ENCODE results near the gene BIN1.

BIN1 gene

DNA sequence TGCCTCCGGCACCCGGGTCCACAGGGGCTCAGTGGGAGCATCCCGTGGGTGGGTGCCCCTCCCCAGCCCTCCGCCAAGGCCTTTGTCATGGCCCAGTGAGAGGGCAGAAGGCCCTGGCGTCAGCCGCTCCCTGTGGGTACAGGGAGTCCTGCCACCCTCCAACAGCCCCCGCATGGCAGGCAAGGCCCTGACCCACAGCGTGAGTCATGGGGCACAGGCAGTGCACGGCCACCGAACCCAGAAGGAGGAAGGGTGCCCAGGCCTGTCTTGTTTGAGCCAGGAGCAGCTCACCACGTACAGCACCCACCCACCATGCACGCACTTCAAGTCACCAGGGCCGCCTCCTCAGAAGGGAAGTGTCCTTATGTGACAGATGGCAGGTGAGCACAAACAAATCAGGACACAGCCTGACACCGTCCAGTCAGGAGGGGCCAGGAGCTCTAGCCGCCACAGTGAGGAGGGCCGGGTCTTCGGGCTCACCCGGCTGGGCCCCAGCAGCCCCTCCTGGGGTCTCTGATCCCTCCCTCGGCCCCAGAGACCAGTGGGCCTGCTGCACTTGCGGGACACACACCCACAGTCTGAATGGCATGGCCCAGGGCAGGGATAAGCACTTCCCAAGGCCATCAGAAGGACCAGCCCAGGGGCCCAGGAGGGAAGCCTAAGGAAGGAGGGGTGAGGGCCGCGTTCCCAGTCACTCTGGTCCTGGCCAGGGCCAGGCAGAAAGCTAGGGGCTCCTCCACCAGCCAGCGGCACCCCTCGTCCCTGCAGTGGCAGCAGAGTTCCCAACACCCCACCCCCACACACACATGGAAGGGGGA lies 25.8 kb downstream of the BIN1 start:
- Histone ChIP-seq H3K27ac (ENCODE audit: low read depth, low read length) (no peak overlapping the region), H3K36me3 (ENCODE audit: control insufficient read depth, insufficient read depth, low read length) (no peaks in the 10 kb centered on the region), H3K27me3 (ENCODE audit: control insufficient read depth, insufficient read depth, low read length) (no peaks in the 10 kb centered on the region), H3K4me3 (ENCODE audit: low read depth, low read length) (no peak overlapping the region), H3K9me3 (ENCODE audit: control insufficient read depth, insufficient read depth, low read length) (no peaks in the 10 kb centered on the region), H3K4me1 (ENCODE audit: control insufficient read depth, insufficient read depth, low read length) (no peaks in the 10 kb centered on the region; the same call in 1 of the 2 replicates), H3K9ac (ENCODE audit: low read depth, low read length) (no peak overlapping the region)

DNA sequence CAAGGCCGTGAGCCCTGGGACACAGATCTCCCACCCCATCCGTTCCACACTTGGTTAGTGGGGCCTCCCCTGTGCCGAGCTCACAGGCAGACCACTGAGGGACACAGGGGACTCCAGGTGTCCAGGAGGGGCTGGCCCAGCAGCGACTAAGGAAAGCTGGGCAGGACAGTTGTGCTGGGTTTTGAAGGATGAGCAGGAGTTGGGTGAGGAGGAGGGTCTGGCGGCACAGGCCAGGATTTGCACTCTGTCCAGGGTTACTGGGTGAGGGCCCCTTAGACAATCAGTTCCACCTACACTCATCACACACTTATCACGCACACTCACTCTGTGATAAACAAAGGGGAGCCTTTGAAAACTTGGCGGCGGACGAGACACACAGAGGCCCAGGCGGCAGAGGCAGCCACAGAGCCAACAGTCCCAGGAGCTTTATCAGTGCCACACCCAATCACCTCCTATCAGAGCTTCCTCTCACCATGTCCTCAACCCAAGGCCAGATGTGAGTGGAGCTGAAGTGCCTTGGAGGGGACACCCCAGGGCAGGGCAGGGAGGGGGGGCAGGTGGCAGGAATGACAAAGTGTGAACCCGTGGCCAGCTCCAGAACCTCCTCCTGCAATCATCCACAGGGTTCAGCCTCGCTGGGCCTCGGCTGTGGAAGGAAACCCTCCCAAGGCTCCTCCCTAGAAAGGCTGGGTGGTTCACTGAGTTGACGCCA lies 26.6 kb downstream of the BIN1 start:
- no peak overlapping the region for H3K9ac ChIP-seq (ENCODE audit: low read depth, low read length)
- no peaks in the 10 kb centered on the region; the same call in 1 of the 2 replicates for H3K4me1 ChIP-seq (ENCODE audit: control insufficient read depth, insufficient read depth, low read length)
- H3K4me3 ChIP-seq (ENCODE audit: low read depth, low read length): no peak overlapping the region
- H3K27ac ChIP-seq (ENCODE audit: low read depth, low read length): no peak overlapping the region
- no peaks in the 10 kb centered on the region for H3K27me3 ChIP-seq (ENCODE audit: control insufficient read depth, insufficient read depth, low read length)
- H3K36me3 ChIP-seq (ENCODE audit: control insufficient read depth, insufficient read depth, low read length): no peaks in the 10 kb centered on the region
- no peaks in the 10 kb centered on the region for H3K9me3 ChIP-seq (ENCODE audit: control insufficient read depth, insufficient read depth, low read length)

DNA sequence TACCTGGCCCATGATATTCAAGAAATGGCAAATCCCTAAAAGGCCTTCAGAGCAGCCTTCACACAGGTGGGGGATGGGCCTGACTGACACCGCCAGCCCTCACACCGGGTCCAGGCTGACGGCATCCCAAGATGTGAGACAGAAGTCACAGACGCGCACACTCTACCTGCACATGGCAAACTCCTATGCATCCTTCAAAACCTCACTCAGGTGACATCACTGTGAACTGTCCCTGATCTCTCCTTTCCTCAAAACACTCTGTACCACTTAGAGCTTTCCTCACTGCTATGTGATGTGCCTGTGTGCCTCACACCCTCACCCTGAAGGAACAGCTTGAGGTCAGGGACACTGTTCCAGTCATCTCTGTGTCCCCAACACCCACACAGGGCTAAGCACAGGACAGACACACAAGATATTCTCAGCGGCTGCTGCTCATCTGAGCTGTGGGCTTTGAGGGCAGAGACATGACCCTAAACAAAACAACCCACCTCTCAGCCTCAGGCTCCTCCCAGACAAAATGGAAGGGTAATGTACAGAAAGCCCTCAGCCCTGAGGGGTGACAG lies 27.5 kb downstream of the BIN1 start:
- Histone ChIP-seq H3K9me3 (ENCODE audit: control insufficient read depth, insufficient read depth, low read length) (no peaks in the 10 kb centered on the region), H3K27me3 (ENCODE audit: control insufficient read depth, insufficient read depth, low read length) (no peaks in the 10 kb centered on the region), H3K36me3 (ENCODE audit: control insufficient read depth, insufficient read depth, low read length) (no peaks in the 10 kb centered on the region), H3K27ac (ENCODE audit: low read depth, low read length) (no peak overlapping the region), H3K4me3 (ENCODE audit: low read depth, low read length) (no peak overlapping the region), H3K9ac (ENCODE audit: low read depth, low read length) (no peak overlapping the region), H3K4me1 (ENCODE audit: control insufficient read depth, insufficient read depth, low read length) (no peaks in the 10 kb centered on the region; the same call in 1 of the 2 replicates)

GRCh38 chr2:127078666-127079270 lies 28.2 kb downstream of the BIN1 start:
- H3K9ac ChIP-seq (ENCODE audit: low read depth, low read length): no peak overlapping the region
- H3K27me3 ChIP-seq (ENCODE audit: control insufficient read depth, insufficient read depth, low read length): no peaks in the 10 kb centered on the region
- no peaks in the 10 kb centered on the region for H3K9me3 ChIP-seq (ENCODE audit: control insufficient read depth, insufficient read depth, low read length)
- H3K4me3 ChIP-seq (ENCODE audit: low read depth, low read length): no peak overlapping the region
- no peaks in the 10 kb centered on the region for H3K36me3 ChIP-seq (ENCODE audit: control insufficient read depth, insufficient read depth, low read length)
- no peaks in the 10 kb centered on the region; the same call in 1 of the 2 replicates for H3K4me1 ChIP-seq (ENCODE audit: control insufficient read depth, insufficient read depth, low read length)
- H3K27ac ChIP-seq (ENCODE audit: low read depth, low read length): no peak overlapping the region

- H3K27me3 ChIP-seq (ENCODE audit: control insufficient read depth, insufficient read depth, low read length): no peaks in the 10 kb centered on the region
- H3K36me3 ChIP-seq (ENCODE audit: control insufficient read depth, insufficient read depth, low read length): no peaks in the 10 kb centered on the region
- no peak overlapping the region for H3K9ac ChIP-seq (ENCODE audit: low read depth, low read length)
- H3K27ac ChIP-seq (ENCODE audit: low read depth, low read length): no peak overlapping the region
- H3K4me3 ChIP-seq (ENCODE audit: low read depth, low read length): no peak overlapping the region
- no peaks in the 10 kb centered on the region for H3K9me3 ChIP-seq (ENCODE audit: control insufficient read depth, insufficient read depth, low read length)
- no peaks in the 10 kb centered on the region; the same call in 1 of the 2 replicates for H3K4me1 ChIP-seq (ENCODE audit: control insufficient read depth, insufficient read depth, low read length)
Measured at GRCh38 chr2:127078028-127078427, 28.9 kb downstream of the BIN1 start.

DNA sequence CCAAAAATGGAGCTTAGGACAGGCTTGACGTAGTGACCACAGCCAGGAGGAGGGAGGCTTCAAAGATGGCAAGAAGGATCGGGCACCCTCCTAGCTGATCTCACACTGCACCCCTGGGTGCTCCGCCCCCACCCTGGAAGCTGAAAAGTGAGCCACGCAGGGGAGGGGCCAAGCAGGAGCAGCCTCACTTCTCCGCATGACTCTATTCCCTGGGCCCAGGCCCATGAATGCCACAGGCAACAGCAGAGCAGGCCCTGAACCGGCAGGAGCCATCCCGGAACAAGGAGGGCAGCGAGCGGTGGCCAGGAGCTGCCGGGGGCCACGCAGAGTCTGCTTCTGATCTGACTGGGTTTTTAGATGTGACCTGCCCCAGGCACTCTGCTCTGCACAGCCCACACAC lies 30.0 kb downstream of the BIN1 start:
- Histone ChIP-seq H3K4me3 (ENCODE audit: low read depth, low read length) (no peak overlapping the region), H3K27me3 (ENCODE audit: control insufficient read depth, insufficient read depth, low read length) (no peaks in the 10 kb centered on the region), H3K9ac (ENCODE audit: low read depth, low read length) (no peak overlapping the region), H3K27ac (ENCODE audit: low read depth, low read length) (no peak overlapping the region), H3K4me1 (ENCODE audit: control insufficient read depth, insufficient read depth, low read length) (no peaks in the 10 kb centered on the region; the same call in 1 of the 2 replicates), H3K9me3 (ENCODE audit: control insufficient read depth, insufficient read depth, low read length) (no peaks in the 10 kb centered on the region), H3K36me3 (ENCODE audit: control insufficient read depth, insufficient read depth, low read length) (no peaks in the 10 kb centered on the region)

DNA sequence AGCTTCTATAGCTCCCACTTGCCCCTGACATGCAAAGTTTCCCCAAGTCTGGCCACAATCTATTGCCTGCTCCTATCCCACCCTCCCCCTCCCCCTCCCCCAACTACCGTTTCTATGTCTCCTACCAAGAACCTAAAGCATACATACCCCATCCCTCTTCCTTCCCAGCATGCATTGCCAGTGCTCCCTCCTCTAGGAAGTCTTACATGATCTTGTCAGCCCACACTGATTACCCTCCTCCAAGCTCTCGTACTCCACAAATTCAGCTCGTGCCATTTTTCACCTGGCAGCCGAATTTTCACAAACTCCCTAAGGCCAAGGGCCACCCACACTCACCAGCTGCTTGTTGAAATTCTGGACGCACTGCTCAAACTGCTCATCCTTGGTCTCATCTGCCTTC lies 30.7 kb downstream of the BIN1 start:
- H3K4me1 ChIP-seq (ENCODE audit: control insufficient read depth, insufficient read depth, low read length): no peaks in the 10 kb centered on the region
- no peak overlapping the region for H3K9ac ChIP-seq (ENCODE audit: low read depth, low read length)
- H3K27me3 ChIP-seq (ENCODE audit: control insufficient read depth, insufficient read depth, low read length): no peaks in the 10 kb centered on the region
- H3K36me3 ChIP-seq (ENCODE audit: control insufficient read depth, insufficient read depth, low read length): no peaks in the 10 kb centered on the region
- H3K27ac ChIP-seq (ENCODE audit: low read depth, low read length): no peak overlapping the region
- no peak overlapping the region for H3K4me3 ChIP-seq (ENCODE audit: low read depth, low read length)
- no peaks in the 10 kb centered on the region for H3K9me3 ChIP-seq (ENCODE audit: control insufficient read depth, insufficient read depth, low read length)

DNA sequence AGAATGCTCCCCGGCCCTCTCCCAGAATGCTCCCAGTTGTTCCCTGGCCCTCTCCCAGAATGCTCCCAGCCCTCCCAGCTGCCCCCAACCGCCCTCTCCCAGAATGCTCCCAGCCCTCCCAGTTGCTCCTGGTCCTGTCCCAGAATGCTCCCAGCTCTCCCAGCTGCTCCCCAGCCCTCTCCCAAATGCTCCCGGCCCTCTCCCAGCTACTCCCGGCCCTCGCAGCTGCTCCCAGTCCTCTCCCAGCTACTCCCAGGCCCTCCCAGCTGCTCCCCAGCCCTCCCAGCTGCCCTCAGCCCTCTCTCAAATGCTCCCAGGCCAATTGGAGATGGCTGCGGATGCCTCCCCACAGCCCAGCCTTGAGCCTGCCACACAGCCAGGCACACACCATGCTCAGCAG lies 31.1 kb downstream of the BIN1 start:
- H3K36me3 ChIP-seq (ENCODE audit: control insufficient read depth, insufficient read depth, low read length): no peaks in the 10 kb centered on the region
- H3K4me3 ChIP-seq (ENCODE audit: low read depth, low read length): no peak overlapping the region
- H3K9me3 ChIP-seq (ENCODE audit: control insufficient read depth, insufficient read depth, low read length): no peaks in the 10 kb centered on the region
- H3K9ac ChIP-seq (ENCODE audit: low read depth, low read length): no peak overlapping the region
- no peaks in the 10 kb centered on the region for H3K27me3 ChIP-seq (ENCODE audit: control insufficient read depth, insufficient read depth, low read length)
- H3K4me1 ChIP-seq (ENCODE audit: control insufficient read depth, insufficient read depth, low read length): no peaks in the 10 kb centered on the region
- H3K27ac ChIP-seq (ENCODE audit: low read depth, low read length): no peak overlapping the region

DNA sequence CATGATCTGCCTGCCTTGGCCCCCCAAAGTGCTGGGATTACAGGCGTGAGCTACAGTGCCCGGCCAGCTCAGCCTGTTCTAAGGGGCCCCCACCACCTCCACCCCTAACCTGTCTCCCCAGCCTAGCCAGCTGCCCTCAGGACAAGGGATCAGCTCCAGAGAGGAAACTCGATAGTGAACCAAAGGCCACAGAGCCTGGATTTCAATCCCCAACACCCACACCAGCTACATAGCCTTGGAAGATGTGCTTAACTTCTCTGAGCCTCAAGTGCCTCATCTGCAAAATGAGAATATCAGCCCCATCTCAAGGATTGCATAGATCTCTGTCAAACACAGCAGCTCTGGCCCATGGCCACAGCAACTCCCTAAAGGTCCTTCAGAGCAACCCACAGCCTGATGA lies 32.0 kb downstream of the BIN1 start:
- H3K9me3 ChIP-seq (ENCODE audit: control insufficient read depth, insufficient read depth, low read length): no peaks in the 10 kb centered on the region
- no peak overlapping the region for H3K4me3 ChIP-seq (ENCODE audit: low read depth, low read length)
- H3K4me1 ChIP-seq (ENCODE audit: control insufficient read depth, insufficient read depth, low read length): no peaks in the 10 kb centered on the region
- no peak overlapping the region for H3K27ac ChIP-seq (ENCODE audit: low read depth, low read length)
- H3K27me3 ChIP-seq (ENCODE audit: control insufficient read depth, insufficient read depth, low read length): no peaks in the 10 kb centered on the region
- H3K9ac ChIP-seq (ENCODE audit: low read depth, low read length): no peak overlapping the region
- H3K36me3 ChIP-seq (ENCODE audit: control insufficient read depth, insufficient read depth, low read length): no peaks in the 10 kb centered on the region

- Histone ChIP-seq H3K9ac (ENCODE audit: low read depth, low read length) (no peak overlapping the region), H3K4me1 (ENCODE audit: control insufficient read depth, insufficient read depth, low read length) (no peaks in the 10 kb centered on the region), H3K4me3 (ENCODE audit: low read depth, low read length) (no peak overlapping the region), H3K9me3 (ENCODE audit: control insufficient read depth, insufficient read depth, low read length) (no peaks in the 10 kb centered on the region), H3K36me3 (ENCODE audit: control insufficient read depth, insufficient read depth, low read length) (no peaks in the 10 kb centered on the region), H3K27me3 (ENCODE audit: control insufficient read depth, insufficient read depth, low read length) (no peaks in the 10 kb centered on the region), H3K27ac (ENCODE audit: low read depth, low read length) (no peak overlapping the region)
Measured at GRCh38 chr2:127074358-127074757, 32.6 kb downstream of the BIN1 start.

- no peaks in the 10 kb centered on the region for H3K4me1 ChIP-seq (ENCODE audit: control insufficient read depth, insufficient read depth, low read length)
- no peak overlapping the region for H3K9ac ChIP-seq (ENCODE audit: low read depth, low read length)
- H3K36me3 ChIP-seq (ENCODE audit: control insufficient read depth, insufficient read depth, low read length): no peaks in the 10 kb centered on the region
- no peak overlapping the region for H3K4me3 ChIP-seq (ENCODE audit: low read depth, low read length)
- no peak overlapping the region for H3K27ac ChIP-seq (ENCODE audit: low read depth, low read length)
- no peaks in the 10 kb centered on the region for H3K9me3 ChIP-seq (ENCODE audit: control insufficient read depth, insufficient read depth, low read length)
- H3K27me3 ChIP-seq (ENCODE audit: control insufficient read depth, insufficient read depth, low read length): no peaks in the 10 kb centered on the region
Measured at GRCh38 chr2:127072970-127073369, 34.0 kb downstream of the BIN1 start.

Data from HUES48 (cell line).